HepG2 (cell line): ENCODE results near the gene GDPD4. TPM values are rescaled to one million over a fixed set of nuclear protein-coding genes. Genes with fewer than 3 reads are reported as not detected.

Source experiments
- ATAC-seq: fragments of 200-7000 bp; cut with Tn5 transposase; 3 replicates; pipeline ENCODE4 v1.9.1; 2020; ENCODE audit warnings: mild to moderate bottlenecking, moderate library complexity
- BruUV-seq: library from RNA; stranded (reverse); fragments of 400-500 nt; replicated peaks from 2 replicates; lab custom pipeline; 2021; lab: Mats Ljungman, UMichigan
- CTCF ChIA-PET: fragments of 300-600 bp; formaldehyde crosslinking; extraction: SDS; loops from one replicate; lab custom pipeline; 2021; ENCODE audit warnings: low total read pairs, inconsistent platforms, low intra/inter-chr PET ratio; lab: Yijun Ruan, JAX
- POLR2A ChIA-PET: fragments of 350-600 bp; sonication (Branson Sonifier 250); formaldehyde crosslinking; loops from one replicate; lab custom pipeline; 2020; ENCODE audit warnings: antibody characterized with exemption, inconsistent platforms; lab: Yijun Ruan, JAX
- DNase-seq: peaks from one replicate; pipeline ENCODE4 v3.0.0-alpha.2; 2015; ENCODE audit warnings: low spot score
- FAIRE-seq: peaks from 3 replicates; lab custom pipeline; 2011; peaks lifted over from hg19 to GRCh38; lab: Jason Lieb, UNC
- H2AFZ ChIP-seq: one replicate; pipeline ENCODE4 v1.6.1; 2011; ENCODE audit warnings: low read length, inconsistent platforms
- H3K27ac ChIP-seq: fragments of 300-600 bp; 3 replicates; pipeline ENCODE4 v1.8.0; 2011; ENCODE audit warnings: mixed run types, mild to moderate bottlenecking, mixed read lengths, low read length, inconsistent platforms; ENCODE audit not compliant: insufficient read depth; ENCODE audit errors: extremely low read length
- H3K27me3 ChIP-seq, 2 experiments: fragments of 200-600 bp in 1 of 2; 2 replicates in 1 of 2; 3 replicates in 1 of 2; pipeline versions ENCODE4 v1.6.0 to v1.8.0; 2011; ENCODE audit warnings: low read length in 2 of 2, mild to moderate bottlenecking in 2 of 2, moderate library complexity in 2 of 2, inconsistent platforms in 1 of 2; ENCODE audit not compliant: insufficient read depth in 2 of 2, control insufficient read depth in 1 of 2
- H3K36me3 ChIP-seq, 2 experiments: fragments of 200-600 bp in 1 of 2; replicated peaks in 1 of 2; 2 replicates in 1 of 2; 3 replicates in 1 of 2; pipeline versions ENCODE4 v1.5.1 to v1.8.0; 2011; ENCODE audit warnings: low read length in 2 of 2, inconsistent platforms in 1 of 2; ENCODE audit not compliant: insufficient read depth in 2 of 2, control insufficient read depth in 1 of 2
- H3K4me1 ChIP-seq: 2 replicates; pipeline ENCODE4 v1.5.1; 2012; ENCODE audit warnings: low read length, inconsistent platforms; ENCODE audit not compliant: insufficient read depth
- H3K4me2 ChIP-seq: 2 replicates; pipeline ENCODE4 v1.6.0; 2011; ENCODE audit warnings: low read depth, low read length, inconsistent platforms
- H3K4me3 ChIP-seq, 3 experiments: fragments of 200-600 bp in 1 of 3; sonication (generic), shearing (Covaris generic) in 1 of 3; replicated peaks in 1 of 3; 2 replicates each; pipeline ENCODE4 v1.5.1; 2011 to 2016; ENCODE audit warnings: low read length in 3 of 3, inconsistent platforms in 2 of 3, low read depth in 2 of 3, mild to moderate bottlenecking in 2 of 3, control low read depth in 1 of 3, mixed read lengths in 1 of 3; ENCODE audit not compliant: insufficient read depth in 1 of 3
- H3K79me2 ChIP-seq: one replicate; pipeline ENCODE4 v1.6.1; 2011; ENCODE audit warnings: low read length, inconsistent platforms; ENCODE audit not compliant: insufficient read depth
- H3K9ac ChIP-seq: 2 replicates; pipeline ENCODE4 v1.6.0; 2011; ENCODE audit warnings: mild to moderate bottlenecking, low read depth, low read length, inconsistent platforms; ENCODE audit not compliant: insufficient read depth
- H3K9me3 ChIP-seq: 2 replicates; pipeline ENCODE4 v1.5.1; 2012; ENCODE audit warnings: mild to moderate bottlenecking, low read length
- H4K20me1 ChIP-seq: 2 replicates; pipeline ENCODE4 v1.6.0; 2011; ENCODE audit warnings: inconsistent platforms, mild to moderate bottlenecking, low read length, moderate library complexity; ENCODE audit not compliant: insufficient read depth
- GATA4 ChIP-seq: sonication (generic); IDR thresholded peaks from 2 replicates; pipeline ENCODE4 v1.6.1; 2016; ENCODE audit warnings: antibody characterized with exemption, low read depth, borderline replicate concordance
- HNF4A ChIP-seq: sonication (generic); formaldehyde crosslinking; IDR thresholded peaks from 2 replicates; pipeline ENCODE4 v1.4.0; 2020; ENCODE audit warnings: missing genetic modification reagents
- NBN ChIP-seq: fragments of 450-650 bp; conservative IDR thresholded peaks from 2 replicates; pipeline ENCODE4 v1.6.1; 2017
- NFE2L2 ChIP-seq: fragments of 150-350 bp; IDR thresholded peaks from 2 replicates; pipeline ENCODE4 v1.6.1; 2014; ENCODE audit warnings: low read length
- ONECUT2 ChIP-seq: sonication (generic); formaldehyde crosslinking; IDR thresholded peaks from 2 replicates; pipeline ENCODE4 v1.4.0; 2020; ENCODE audit warnings: missing genetic modification reagents
- ZNF484 ChIP-seq: sonication (generic); formaldehyde crosslinking; IDR thresholded peaks from 2 replicates; pipeline ENCODE4 v1.5.1; 2020; ENCODE audit warnings: mild to moderate bottlenecking, low read depth, missing genetic modification reagents, borderline replicate concordance
- ZNF7 ChIP-seq: IDR thresholded peaks from 2 replicates; pipeline ENCODE4 v1.6.1; 2016; ENCODE audit warnings: missing biosample characterization, missing genetic modification reagents
- WGBS: methylation state at CpG from one replicate; pipeline ENCODE4 v1.1.6; 2017; ENCODE audit warnings: low lambda C conversion rate; 5-methylcytosine and 5-hydroxymethylcytosine counted together
- in situ Hi-C: cut with HindIII; loops from 2 replicates; pipeline ENCODE4 v1.10.0; 2017; ENCODE audit warnings: low pct_unique_long_range_greater_than_20kb; ENCODE audit not compliant: extremely low pct_ligation_motif_present
- intact Hi-C: fragments of 100-400 bp; cut with micrococcal nuclease; formaldehyde crosslinking; loops from one replicate; pipeline ENCODE4 v1.10.0; 2022; ENCODE audit not compliant: unreplicated experiment
- polyA plus RNA-seq, 8 experiments: library from polyadenylated mRNA; depleted of rRNA in 3 of 8; stranded (reverse) in 7 of 8; unstranded in 1 of 8; fragments of >200 nt; fragmentation: Illumina TruSeq in 4 of 8; extraction: Trizol in 4 of 8; gene quantifications; 2 replicates each; pipeline versions ENCODE4 v1.2.1 to v1.2.3, GENCODE V29; 2011 to 2016; ENCODE audit warnings: low read depth in 4 of 8, missing spikeins in 1 of 8, mixed read lengths in 1 of 8; ENCODE audit not compliant: insufficient read depth in 1 of 8
- total RNA-seq, 5 experiments: library from RNA; depleted of rRNA; stranded (reverse); fragments of >200 nt; fragmentation: Illumina TruSeq; extraction: Trizol; gene quantifications; 2 replicates each; pipeline ENCODE4 v1.2.3, GENCODE V29; 2016; ENCODE audit warnings: low read depth in 1 of 5
- TF ChIP-seq, protein P1 (sequence below): sonication (generic); formaldehyde crosslinking; IDR thresholded peaks from 2 replicates; pipeline ENCODE4 v1.4.0; 2020; ENCODE audit warnings: missing genetic modification reagents
- TF ChIP-seq, protein P2 (sequence below): sonication (generic); formaldehyde crosslinking; IDR thresholded peaks from 2 replicates; pipeline ENCODE4 v1.4.0; 2020; ENCODE audit warnings: missing genetic modification reagents
- TF ChIP-seq, protein P3 (sequence below): sonication (generic); formaldehyde crosslinking; IDR thresholded peaks from 2 replicates; pipeline ENCODE4 v1.4.0; 2020; ENCODE audit warnings: missing genetic modification reagents, borderline replicate concordance

GDPD4 gene
- total and polyA plus RNA-seq, 2 of the 13 experiments (the other 11 are each of a cell fraction or from before 2014, with no cell fraction given): not detected

DNA sequence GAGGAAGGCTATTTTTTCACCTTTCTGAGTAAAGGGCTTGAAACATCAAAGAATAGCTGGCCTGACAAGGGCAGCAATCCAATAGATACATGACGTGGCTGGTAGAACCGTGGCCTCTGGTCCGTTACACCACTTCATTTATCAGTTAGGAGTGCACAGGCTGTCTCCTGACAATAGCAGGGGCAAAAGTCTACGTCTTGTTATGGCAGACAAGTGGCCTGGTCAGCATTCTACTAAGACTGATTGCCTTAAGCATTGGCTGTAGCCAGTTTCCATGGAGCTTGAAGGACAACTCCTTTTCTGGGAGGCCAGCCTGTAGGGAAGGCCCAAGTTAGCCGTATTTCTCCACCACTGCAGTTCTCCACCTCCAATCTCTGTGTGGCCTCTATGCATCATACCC is 9.2 kb upstream of the GDPD4 start:
- 37% methylated on average over 4 of the region's 5 CpGs for WGBS
- H3K4me2 ChIP-seq: no peak overlapping the region
- ChIA-PET POLR2A (no interaction called here), CTCF (no interaction called here)
- H2AFZ ChIP-seq: no peak overlapping the region
- H3K36me3 ChIP-seq: no peaks in the 10 kb centered on the region
- BruUV-seq: no TSS peak
- no peak for ATAC-seq
- no peak for DNase-seq
- no peak for FAIRE-seq
- H3K9ac ChIP-seq: no peak overlapping the region
- no peaks in the 10 kb centered on the region for H3K79me2 ChIP-seq
- H3K4me1 ChIP-seq: no peaks in the 10 kb centered on the region
- H3K27ac ChIP-seq: no peak overlapping the region
- H3K4me3 ChIP-seq: no peak overlapping the region
- in situ Hi-C loops: no loop called here
- no peak for TF ChIP-seq ONECUT2 (CRISPR knock-in tag)
- TF ChIP-seq HNF4A (CRISPR knock-in tag): no peak
- TF ChIP-seq, protein P1, sequence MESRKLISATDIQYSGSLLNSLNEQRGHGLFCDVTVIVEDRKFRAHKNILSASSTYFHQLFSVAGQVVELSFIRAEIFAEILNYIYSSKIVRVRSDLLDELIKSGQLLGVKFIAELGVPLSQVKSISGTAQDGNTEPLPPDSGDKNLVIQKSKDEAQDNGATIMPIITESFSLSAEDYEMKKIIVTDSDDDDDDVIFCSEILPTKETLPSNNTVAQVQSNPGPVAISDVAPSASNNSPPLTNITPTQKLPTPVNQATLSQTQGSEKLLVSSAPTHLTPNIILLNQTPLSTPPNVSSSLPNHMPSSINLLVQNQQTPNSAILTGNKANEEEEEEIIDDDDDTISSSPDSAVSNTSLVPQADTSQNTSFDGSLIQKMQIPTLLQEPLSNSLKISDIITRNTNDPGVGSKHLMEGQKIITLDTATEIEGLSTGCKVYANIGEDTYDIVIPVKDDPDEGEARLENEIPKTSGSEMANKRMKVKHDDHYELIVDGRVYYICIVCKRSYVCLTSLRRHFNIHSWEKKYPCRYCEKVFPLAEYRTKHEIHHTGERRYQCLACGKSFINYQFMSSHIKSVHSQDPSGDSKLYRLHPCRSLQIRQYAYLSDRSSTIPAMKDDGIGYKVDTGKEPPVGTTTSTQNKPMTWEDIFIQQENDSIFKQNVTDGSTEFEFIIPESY: no peak
- TF ChIP-seq, protein P2, sequence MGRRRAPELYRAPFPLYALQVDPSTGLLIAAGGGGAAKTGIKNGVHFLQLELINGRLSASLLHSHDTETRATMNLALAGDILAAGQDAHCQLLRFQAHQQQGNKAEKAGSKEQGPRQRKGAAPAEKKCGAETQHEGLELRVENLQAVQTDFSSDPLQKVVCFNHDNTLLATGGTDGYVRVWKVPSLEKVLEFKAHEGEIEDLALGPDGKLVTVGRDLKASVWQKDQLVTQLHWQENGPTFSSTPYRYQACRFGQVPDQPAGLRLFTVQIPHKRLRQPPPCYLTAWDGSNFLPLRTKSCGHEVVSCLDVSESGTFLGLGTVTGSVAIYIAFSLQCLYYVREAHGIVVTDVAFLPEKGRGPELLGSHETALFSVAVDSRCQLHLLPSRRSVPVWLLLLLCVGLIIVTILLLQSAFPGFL (CRISPR knock-in tag): no peak
- TF ChIP-seq ZNF7 (CRISPR knock-in tag): no peak
- TF ChIP-seq, protein P3, sequence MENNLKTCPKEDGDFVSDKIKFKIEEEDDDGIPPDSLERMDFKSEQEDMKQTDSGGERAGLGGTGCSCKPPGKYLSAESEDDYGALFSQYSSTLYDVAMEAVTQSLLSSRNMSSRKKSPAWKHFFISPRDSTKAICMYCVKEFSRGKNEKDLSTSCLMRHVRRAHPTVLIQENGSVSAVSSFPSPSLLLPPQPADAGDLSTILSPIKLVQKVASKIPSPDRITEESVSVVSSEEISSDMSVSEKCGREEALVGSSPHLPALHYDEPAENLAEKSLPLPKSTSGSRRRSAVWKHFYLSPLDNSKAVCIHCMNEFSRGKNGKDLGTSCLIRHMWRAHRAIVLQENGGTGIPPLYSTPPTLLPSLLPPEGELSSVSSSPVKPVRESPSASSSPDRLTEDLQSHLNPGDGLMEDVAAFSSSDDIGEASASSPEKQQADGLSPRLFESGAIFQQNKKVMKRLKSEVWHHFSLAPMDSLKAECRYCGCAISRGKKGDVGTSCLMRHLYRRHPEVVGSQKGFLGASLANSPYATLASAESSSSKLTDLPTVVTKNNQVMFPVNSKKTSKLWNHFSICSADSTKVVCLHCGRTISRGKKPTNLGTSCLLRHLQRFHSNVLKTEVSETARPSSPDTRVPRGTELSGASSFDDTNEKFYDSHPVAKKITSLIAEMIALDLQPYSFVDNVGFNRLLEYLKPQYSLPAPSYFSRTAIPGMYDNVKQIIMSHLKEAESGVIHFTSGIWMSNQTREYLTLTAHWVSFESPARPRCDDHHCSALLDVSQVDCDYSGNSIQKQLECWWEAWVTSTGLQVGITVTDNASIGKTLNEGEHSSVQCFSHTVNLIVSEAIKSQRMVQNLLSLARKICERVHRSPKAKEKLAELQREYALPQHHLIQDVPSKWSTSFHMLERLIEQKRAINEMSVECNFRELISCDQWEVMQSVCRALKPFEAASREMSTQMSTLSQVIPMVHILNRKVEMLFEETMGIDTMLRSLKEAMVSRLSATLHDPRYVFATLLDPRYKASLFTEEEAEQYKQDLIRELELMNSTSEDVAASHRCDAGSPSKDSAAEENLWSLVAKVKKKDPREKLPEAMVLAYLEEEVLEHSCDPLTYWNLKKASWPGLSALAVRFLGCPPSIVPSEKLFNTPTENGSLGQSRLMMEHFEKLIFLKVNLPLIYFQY (CRISPR knock-in tag): no peak
- no peak for TF ChIP-seq NFE2L2
- no peak for TF ChIP-seq NBN
- TF ChIP-seq ZNF484 (CRISPR knock-in tag): no peak
- TF ChIP-seq GATA4: no peak
- no peaks in the 10 kb centered on the region for H4K20me1 ChIP-seq
- intact Hi-C loops: no loop called here
- H3K9me3 ChIP-seq: no peaks in the 10 kb centered on the region
- peaks cover 0 to 4% of the 10 kb centered on the region in 2 experiments; a peak in 1 of 5 replicates for H3K27me3 ChIP-seq
